MM.1S (cell line): ENCODE data around the gene FAAP24.
"Not testable (repeated sequence)": the region's sequence is repeated elsewhere in the genome, so short reads cannot be mapped to it uniquely, and the experiment has no call there.

Source experiments
- CTCF ChIP-seq: fragments of 300-600 bp; sonication (generic); IDR thresholded peaks from 2 replicates; pipeline ENCODE4 v1.5.1; 2016; ENCODE audit warnings: antibody characterized with exemption, low read length, mixed read lengths
- EZH2 ChIP-seq: fragments of 300-600 bp; sonication (generic); optimal IDR thresholded peaks from 2 replicates; pipeline ENCODE3; 2017; ENCODE audit warnings: low read depth, mild to moderate bottlenecking, antibody characterized with exemption, low read length, mixed read lengths

GRCh38 chr19:33010891-33011290, 38.8 kb downstream of the FAAP24 start:
- not testable (repeated sequence) for TF ChIP-seq CTCF, EZH2
